ENCODE data around the gene ANKRD33.

The ANKRD33 gene

GRCh38 chr12:51922146-51922545 lies 34.2 kb downstream of the ANKRD33 start:
- no peak for DNase-seq

- DNase-seq, result peak; percentile 60
Observed at GRCh38 chr12:51922762-51923505, 35.0 kb downstream of the ANKRD33 start.

GRCh38 chr12:51923506-51924365 lies 35.8 kb downstream of the ANKRD33 start:
- peak; percentile 38 for DNase-seq

DNA sequence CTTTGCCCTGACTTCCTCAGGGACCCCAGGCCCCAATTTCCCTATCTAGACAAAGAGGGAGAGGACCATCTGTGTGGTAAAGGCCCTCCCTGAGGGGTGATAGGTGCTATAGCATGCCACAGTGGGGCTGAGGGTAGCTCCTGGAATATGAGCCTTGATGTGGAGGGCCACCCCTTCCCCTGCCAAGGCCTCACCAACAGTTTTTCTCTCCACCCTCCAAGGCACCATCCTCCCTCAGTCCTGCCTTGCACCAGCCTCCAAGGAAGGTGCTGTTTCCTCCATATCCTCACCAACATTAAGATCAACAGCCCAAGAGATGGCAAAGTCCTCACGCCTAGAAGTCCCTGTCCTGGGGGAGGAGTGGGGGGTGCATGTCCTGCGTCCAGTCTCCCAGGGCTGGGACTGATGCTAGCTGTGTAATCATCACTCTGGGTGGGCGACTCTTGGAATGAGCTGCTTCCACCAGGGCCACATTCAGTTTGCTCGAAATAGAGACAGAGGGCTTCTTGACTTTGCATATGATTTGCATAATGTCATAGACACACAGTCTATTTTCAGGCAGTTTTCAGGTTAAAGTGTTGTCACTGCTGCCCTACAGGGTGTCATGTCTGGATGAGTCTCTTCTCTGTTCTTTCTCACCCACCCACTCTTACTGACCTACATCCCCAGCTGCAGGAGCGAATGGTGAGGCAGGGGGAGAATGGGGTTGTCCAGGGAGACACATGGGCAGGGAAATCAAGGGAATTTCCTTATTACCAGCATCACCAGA lies 36.8 kb downstream of the ANKRD33 start:
- no peak for DNase-seq

- DNase-seq, result no peak
Observed at GRCh38 chr12:51925346-51926063, 37.6 kb downstream of the ANKRD33 start.

DNA sequence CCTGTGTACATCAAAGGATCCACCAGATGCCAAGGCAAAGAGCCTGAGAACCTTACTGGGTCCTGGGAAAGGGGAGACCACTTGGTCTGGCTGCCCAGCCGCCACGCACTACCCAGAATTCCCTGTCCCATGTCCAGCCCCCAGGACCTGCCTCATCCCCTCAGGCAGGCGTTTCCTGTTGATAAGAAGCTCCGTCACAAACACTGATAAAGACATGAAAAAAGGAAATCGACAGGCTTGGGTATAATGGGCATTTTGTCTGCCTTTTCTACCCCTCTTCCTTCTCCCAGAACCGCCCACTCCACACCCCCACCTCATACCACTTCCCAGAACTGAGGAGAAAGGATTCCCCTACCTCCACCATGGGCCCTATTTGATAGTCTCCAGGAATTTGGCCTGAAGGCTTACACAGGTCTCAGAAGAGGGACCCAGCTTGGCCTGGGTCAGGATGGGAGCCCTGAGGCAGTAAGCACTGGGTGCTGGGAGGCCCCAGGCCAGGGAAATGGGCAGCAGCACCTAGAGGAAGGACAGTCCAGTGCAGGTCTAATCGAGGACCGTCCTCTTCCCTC lies 38.2 kb downstream of the ANKRD33 start:
- no peak for DNase-seq

GRCh38 chr12:51926718-51927117 lies 38.8 kb downstream of the ANKRD33 start:
- peak; percentile 41 for DNase-seq

GRCh38 chr12:51932218-51933076 lies 44.5 kb downstream of the ANKRD33 start:
- DNase-seq, result no peak

GRCh38 chr12:51934080-51934479 lies 46.2 kb downstream of the ANKRD33 start:
- no peak for DNase-seq

DNA sequence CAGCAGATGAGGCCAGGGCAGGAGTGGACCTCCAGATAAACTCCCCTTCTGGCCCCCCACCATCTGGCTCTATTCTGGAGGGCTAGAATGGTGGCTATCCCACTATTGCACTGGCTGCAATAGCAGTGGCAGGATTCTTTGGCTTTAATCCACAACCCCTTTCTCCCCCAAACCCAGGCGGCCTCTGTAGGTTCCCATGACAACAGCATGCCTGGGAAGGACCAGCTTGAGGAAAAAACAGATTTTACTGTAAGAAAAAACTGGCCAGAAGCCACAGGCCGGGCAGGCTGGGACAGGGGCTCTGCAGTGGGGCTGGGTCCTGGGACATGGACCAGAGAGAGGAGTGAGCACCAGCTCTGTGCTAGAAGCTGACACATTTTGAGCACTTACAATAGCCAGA lies 50.0 kb downstream of the ANKRD33 start:
- no peak for DNase-seq

GRCh38 chr12:51938726-51939125 lies 50.8 kb downstream of the ANKRD33 start:
- no peak for DNase-seq

DNA sequence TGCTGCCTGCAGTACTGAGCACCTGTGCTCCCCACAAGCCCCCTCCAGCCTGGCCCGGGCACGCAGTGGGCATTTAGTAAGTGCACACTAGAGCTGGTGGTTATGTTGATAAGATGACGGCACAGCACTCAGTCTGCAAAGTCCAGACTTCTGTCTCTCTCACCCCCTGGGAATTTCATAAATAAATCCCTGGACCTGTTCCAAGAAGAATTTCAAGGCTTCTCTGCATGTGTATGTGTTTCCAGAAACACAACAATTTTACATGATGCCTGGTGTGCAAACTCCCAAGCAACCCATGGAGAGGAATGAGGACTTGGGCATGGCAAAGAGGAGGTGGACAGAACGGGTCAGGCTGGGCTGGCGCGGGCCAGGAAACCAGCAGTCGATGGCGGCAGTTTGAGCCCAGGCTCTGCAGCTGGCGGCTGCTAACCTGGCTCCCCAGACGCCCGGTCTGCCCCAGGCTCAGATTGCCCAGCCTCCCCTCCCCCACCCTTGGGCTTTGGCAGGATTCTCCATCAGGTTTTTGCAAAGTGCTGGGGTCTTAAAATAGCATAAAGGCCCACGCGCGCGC lies 53.2 kb downstream of the ANKRD33 start:
- DNase-seq, result no peak

Data from CD4-positive, alpha-beta T cell treated with Interleukin-15 for 1 hour (primary cell).